NT2/D1 (cell line): Measurements from ENCODE around the gene TSC22D3.
"Not testable (repeated sequence)": the region's sequence is repeated elsewhere in the genome, so short reads cannot be mapped to it uniquely, and the experiment has no call there.

Experiments used
- DNase-seq: peaks from one replicate; pipeline ENCODE4 v3.0.0-alpha.2; 2011; ENCODE audit warnings: low read depth, low spot score
- H3K27me3 ChIP-seq: 2 replicates; pipeline ENCODE4 v1.6.0; 2011; ENCODE audit warnings: mild to moderate bottlenecking; ENCODE audit not compliant: insufficient read length, insufficient read depth
- H3K36me3 ChIP-seq: 2 replicates; pipeline ENCODE4 v1.6.1; 2011; ENCODE audit warnings: mild to moderate bottlenecking, low read length, mixed read lengths; ENCODE audit not compliant: insufficient read depth, insufficient read length
- H3K4me1 ChIP-seq: 2 replicates; pipeline ENCODE4 v1.5.1; 2011; ENCODE audit not compliant: insufficient read depth, insufficient read length
- H3K4me3 ChIP-seq: 2 replicates; pipeline ENCODE4 v1.5.1; 2011; ENCODE audit warnings: low read depth; ENCODE audit not compliant: insufficient read length
- H3K9ac ChIP-seq: 2 replicates; pipeline ENCODE4 v1.6.0; 2011; ENCODE audit warnings: low read depth; ENCODE audit not compliant: insufficient read length
- H3K9me3 ChIP-seq: 2 replicates; pipeline ENCODE4 v1.5.1; 2011; ENCODE audit warnings: mild to moderate bottlenecking, low read length; ENCODE audit not compliant: insufficient read depth
- SUZ12 ChIP-seq: IDR thresholded peaks from 2 replicates; pipeline ENCODE4 v1.6.1; 2011; ENCODE audit not compliant: insufficient read length, insufficient read depth; ENCODE audit errors: extremely low read depth
- YY1 ChIP-seq: IDR thresholded peaks from 2 replicates; pipeline ENCODE4 v1.6.1; 2011; ENCODE audit not compliant: insufficient read length, insufficient read depth
- ZNF274 ChIP-seq: IDR thresholded peaks from 2 replicates; pipeline ENCODE4 v1.6.1; 2011; ENCODE audit warnings: mild to moderate bottlenecking, low read depth, low read length

Gene TSC22D3

GRCh38 chrX:107669885-107670628, 105.5 kb downstream of the TSC22D3 start:
- H3K4me3 ChIP-seq: no peak overlapping the region
- no peak for TF ChIP-seq ZNF274
- TF ChIP-seq YY1: no peak
- no peak for TF ChIP-seq SUZ12
- H3K36me3 ChIP-seq: no peaks in the 10 kb centered on the region
- no peaks in the 10 kb centered on the region for H3K4me1 ChIP-seq
- H3K9me3 ChIP-seq: no peaks in the 10 kb centered on the region
- no peak overlapping the region for H3K9ac ChIP-seq
- H3K27me3 ChIP-seq: no peaks in the 10 kb centered on the region
- DNase-seq: no peak

- Histone ChIP-seq H3K4me3 (no peak overlapping the region), H3K4me1 (no peaks in the 10 kb centered on the region), H3K36me3 (no peaks in the 10 kb centered on the region), H3K9ac (no peak overlapping the region), H3K27me3 (no peaks in the 10 kb centered on the region), H3K9me3 (no peaks in the 10 kb centered on the region)
- no peak for TF ChIP-seq ZNF274
- TF ChIP-seq SUZ12: no peak
- no peak for TF ChIP-seq YY1
- no peak for DNase-seq
These were observed 106.3 kb downstream of the TSC22D3 start for GRCh38 chrX:107669261-107669660.

GRCh38 chrX:107668710-107669109, 106.9 kb downstream of the TSC22D3 start:
- H3K27me3 ChIP-seq, H3K9ac ChIP-seq, H3K9me3 ChIP-seq, H3K4me1 ChIP-seq, DNase-seq, H3K36me3 ChIP-seq, H3K4me3 ChIP-seq: not testable (repeated sequence)

- H3K9me3 ChIP-seq: no peaks in the 10 kb centered on the region
- H3K9ac ChIP-seq: no peak overlapping the region
- no peak for TF ChIP-seq SUZ12
- TF ChIP-seq ZNF274: no peak
- no peak for TF ChIP-seq YY1
- no peaks in the 10 kb centered on the region for H3K36me3 ChIP-seq
- H3K27me3 ChIP-seq: no peaks in the 10 kb centered on the region
- H3K4me1 ChIP-seq: no peaks in the 10 kb centered on the region
- no peak for DNase-seq
- no peak overlapping the region for H3K4me3 ChIP-seq
These were observed 108.2 kb downstream of the TSC22D3 start for GRCh38 chrX:107667426-107667825.

GRCh38 chrX:107666931-107667330, 108.7 kb downstream of the TSC22D3 start:
- TF ChIP-seq SUZ12: no peak
- no peak for TF ChIP-seq ZNF274
- TF ChIP-seq YY1: no peak
- no peaks in the 10 kb centered on the region for H3K27me3 ChIP-seq
- no peak overlapping the region for H3K9ac ChIP-seq
- H3K4me1 ChIP-seq: no peaks in the 10 kb centered on the region
- no peaks in the 10 kb centered on the region for H3K9me3 ChIP-seq
- no peak overlapping the region for H3K4me3 ChIP-seq
- no peaks in the 10 kb centered on the region for H3K36me3 ChIP-seq
- DNase-seq: no peak
